Activated T-helper 1 cell treated with Interleukin-2 at 50 U/mL for 16 hours (primary cell): ENCODE data around the gene BCO2.

Experiments
- DNase-seq: peaks from one replicate; pipeline ENCODE4 v3.0.0-alpha.2; 2020; ENCODE audit warnings: low read depth

BCO2 gene

GRCh38 chr11:112249871-112250610 lies 74.7 kb downstream of the BCO2 start:
- no peak for DNase-seq

- no peak for DNase-seq
These were observed 78.4 kb downstream of the BCO2 start for GRCh38 chr11:112253605-112254242.

- DNase-seq: no peak
These were observed 79.9 kb downstream of the BCO2 start for GRCh38 chr11:112255067-112255720.

GRCh38 chr11:112260490-112260889 lies 85.2 kb downstream of the BCO2 start, which contains the start of gene PLET1:
Gene PLET1 (minus strand): TSS chr11:112260860. CDS start chr11:112260589, 271 bp downstream.
- DNase-seq: no peak

GRCh38 chr11:112265659-112266409 lies 90.5 kb downstream of the BCO2 start:
- no peak for DNase-seq

GRCh38 chr11:112266410-112266778 lies 91.1 kb downstream of the BCO2 start:
- DNase-seq: no peak

- no peak for DNase-seq
These were observed 91.9 kb downstream of the BCO2 start for GRCh38 chr11:112267188-112267591.

- no peak for DNase-seq
These were observed 93.1 kb downstream of the BCO2 start for GRCh38 chr11:112268406-112268805.
